Uterine smooth muscle cell (primary cell): ENCODE results near the gene CLPTM1. TPM values are rescaled to one million over a fixed set of nuclear protein-coding genes. Genes with fewer than 3 reads are reported as not detected.

Experiments used
- total RNA-seq: library from RNA; depleted of rRNA; stranded (reverse); fragments of >200 nt; gene quantifications from 2 replicates; pipeline ENCODE4 v1.2.3, GENCODE V29; 2014

The CLPTM1 gene, protein sequence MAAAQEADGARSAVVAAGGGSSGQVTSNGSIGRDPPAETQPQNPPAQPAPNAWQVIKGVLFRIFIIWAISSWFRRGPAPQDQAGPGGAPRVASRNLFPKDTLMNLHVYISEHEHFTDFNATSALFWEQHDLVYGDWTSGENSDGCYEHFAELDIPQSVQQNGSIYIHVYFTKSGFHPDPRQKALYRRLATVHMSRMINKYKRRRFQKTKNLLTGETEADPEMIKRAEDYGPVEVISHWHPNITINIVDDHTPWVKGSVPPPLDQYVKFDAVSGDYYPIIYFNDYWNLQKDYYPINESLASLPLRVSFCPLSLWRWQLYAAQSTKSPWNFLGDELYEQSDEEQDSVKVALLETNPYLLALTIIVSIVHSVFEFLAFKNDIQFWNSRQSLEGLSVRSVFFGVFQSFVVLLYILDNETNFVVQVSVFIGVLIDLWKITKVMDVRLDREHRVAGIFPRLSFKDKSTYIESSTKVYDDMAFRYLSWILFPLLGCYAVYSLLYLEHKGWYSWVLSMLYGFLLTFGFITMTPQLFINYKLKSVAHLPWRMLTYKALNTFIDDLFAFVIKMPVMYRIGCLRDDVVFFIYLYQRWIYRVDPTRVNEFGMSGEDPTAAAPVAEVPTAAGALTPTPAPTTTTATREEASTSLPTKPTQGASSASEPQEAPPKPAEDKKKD
- total RNA-seq: 26.7 and 33.1 TPM in 2 replicates

DNA sequence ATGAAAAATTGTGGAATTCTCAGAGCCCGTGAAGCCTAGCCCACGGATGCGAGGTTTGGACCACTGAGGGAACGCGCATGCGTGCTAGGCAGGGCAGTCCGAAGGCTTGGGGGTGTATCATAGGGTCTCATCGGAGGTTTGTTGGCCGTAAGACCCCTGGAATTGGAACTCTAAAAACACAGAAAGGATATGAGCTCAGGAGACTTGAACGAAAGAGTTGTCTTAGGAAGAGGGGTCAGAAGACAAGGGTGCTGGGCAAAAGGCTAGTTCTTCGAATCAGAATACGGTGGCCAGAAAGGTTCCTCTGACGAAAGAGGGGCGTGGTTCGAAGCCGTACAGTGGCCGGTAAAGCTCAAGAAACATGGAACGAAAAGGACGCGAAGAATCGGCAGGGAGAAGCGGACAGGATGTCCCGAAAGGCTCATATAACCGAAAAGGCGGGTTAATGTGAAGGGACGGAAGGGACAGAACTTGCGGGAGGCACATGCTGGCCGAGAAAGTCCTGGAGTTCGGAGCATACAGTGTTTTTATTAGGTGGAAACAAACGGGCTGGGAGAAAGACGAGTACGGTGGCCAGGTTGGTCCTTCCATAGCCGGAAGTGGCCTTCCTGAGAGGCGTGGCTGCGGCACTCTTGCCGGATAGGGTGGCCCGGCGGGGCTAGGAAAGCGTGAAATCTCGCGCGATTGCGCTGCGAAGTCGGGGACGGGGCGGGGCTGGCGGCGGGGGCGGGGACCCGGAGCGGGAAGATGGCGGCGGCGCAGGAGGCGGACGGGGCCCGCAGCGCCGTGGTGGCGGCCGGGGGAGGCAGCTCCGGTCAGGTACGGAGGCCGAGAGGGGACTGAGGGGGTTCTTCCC is at the start of gene CLPTM1:
TSS of gene CLPTM1 (plus strand) at position 732 of the 856 bp plus-strand sequence. CDS start at position 748, 16 bp downstream.

DNA sequence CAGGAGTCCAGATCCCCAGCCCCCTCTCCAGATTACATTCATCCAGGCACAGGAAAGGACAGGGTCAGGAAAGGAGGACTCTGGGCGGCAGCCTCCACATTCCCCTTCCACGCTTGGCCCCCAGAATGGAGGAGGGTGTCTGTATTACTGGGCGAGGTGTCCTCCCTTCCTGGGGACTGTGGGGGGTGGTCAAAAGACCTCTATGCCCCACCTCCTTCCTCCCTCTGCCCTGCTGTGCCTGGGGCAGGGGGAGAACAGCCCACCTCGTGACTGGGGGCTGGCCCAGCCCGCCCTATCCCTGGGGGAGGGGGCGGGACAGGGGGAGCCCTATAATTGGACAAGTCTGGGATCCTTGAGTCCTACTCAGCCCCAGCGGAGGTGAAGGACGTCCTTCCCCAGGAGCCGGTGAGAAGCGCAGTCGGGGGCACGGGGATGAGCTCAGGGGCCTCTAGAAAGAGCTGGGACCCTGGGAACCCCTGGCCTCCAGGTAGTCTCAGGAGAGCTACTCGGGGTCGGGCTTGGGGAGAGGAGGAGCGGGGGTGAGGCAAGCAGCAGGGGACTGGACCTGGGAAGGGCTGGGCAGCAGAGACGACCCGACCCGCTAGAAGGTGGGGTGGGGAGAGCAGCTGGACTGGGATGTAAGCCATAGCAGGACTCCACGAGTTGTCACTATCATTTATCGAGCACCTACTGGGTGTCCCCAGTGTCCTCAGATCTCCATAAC is 49.6 kb upstream of the CLPTM1 start, which contains the start of gene APOE:
TSS of gene APOE (plus strand) at position 360 of the 724 bp plus-strand sequence. CDS start 829 bp downstream, outside the sequence.

DNA sequence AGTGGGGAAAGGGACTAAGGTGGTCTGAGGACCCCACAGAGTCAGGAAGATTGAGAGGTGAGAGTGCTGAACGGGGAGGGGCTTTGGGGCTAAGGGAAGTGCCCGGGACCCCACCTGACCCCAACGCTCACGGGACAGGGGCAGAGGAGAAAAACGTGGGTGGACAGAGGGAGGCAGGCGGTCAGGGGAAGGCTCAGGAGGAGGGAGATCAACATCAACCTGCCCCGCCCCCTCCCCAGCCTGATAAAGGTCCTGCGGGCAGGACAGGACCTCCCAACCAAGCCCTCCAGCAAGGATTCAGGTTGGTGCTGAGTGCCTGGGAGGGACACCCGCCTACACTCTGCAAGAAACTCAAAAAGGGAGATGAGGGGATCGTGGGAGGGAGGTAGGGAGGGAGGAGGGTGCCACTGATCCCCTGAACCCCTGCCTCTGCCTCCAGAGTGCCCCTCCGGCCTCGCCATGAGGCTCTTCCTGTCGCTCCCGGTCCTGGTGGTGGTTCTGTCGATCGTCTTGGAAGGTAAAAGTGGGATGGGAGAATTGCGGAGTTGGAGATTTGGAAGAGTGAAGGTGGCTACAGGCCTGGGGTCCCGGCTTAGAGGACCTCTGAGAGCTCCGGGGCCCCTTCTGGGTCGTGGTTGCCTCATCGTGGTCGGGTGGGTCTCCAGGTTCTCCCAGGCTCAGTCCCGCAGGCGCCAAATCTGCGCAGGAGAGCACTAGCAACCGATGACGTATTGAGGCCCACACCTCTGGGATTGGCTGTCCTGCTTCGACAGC is 40.6 kb upstream of the CLPTM1 start, which contains the start of gene APOC1:
TSS of gene APOC1 (plus strand) at position 176 of the 774 bp plus-strand sequence. CDS start at position 460, 284 bp downstream.

DNA sequence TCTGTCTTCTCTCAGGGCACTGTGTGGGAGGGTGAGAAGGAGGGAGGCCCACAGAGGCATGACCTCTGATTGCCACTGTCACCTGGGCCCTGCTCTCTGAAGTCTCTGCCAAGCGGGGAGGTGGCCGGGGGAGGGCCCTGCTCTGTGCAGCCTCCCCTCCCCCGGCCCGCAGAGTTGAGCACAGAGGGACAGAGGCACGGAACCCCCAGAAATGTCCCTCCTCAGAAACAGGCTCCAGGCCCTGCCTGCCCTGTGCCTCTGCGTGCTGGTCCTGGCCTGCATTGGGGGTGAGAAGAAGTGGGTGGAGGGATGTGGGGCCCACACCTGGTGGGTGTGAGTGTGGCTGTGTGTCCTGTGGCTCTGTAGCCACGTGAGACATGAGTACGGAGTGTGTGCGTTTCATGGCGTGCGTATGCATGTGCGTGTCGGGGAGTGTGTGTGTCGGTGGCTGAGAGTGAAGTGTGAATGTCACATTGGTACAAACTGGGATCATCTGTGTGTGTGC is 13.1 kb upstream of the CLPTM1 start, which contains the start of gene APOC4:
TSS of gene APOC4 (plus strand) at position 171 of the 505 bp plus-strand sequence. CDS start at position 212, 41 bp downstream.

DNA sequence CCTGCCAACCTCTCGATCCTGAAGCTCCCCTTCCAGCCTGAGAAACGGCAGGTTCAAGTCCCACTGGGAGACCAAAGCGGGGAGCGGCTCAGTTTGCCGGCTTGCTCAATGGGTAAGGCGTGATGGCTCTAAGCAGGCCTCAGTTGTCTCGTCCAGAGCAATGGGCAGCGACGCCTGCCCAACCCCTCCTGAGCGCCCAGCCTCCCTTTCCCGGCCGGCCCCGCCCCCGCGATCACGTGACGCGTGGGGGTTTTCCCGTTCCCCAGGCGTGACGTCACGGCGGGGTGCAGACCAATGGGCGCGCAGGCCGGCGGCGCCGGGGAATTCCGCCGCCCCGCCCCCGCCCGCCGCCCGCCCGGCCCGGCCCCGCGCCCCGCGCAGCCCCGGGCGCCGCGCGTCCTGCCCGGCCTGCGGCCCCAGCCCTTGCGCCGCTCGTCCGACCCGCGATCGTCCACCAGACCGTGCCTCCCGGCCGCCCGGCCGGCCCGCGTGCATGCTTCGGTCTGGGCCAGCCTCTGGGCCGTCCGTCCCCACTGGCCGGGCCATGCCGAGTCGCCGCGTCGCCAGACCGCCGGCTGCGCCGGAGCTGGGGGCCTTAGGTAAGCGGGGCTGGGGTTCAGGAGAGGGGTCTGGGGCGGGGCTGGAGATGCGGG is 46.0 kb downstream of the CLPTM1 start, which contains the start of gene RELB:
TSS of gene RELB (plus strand) at position 378 of the 653 bp plus-strand sequence. CDS start at position 494, 116 bp downstream.

GRCh38 chr19:45038931-45039893 is 84.0 kb downstream of the CLPTM1 start, which contains the start of gene CLASRP:
TSS of gene CLASRP (plus strand) at chr19:45039045. CDS start at chr19:45040213, 1,168 bp downstream.

Other genes starting within 250 kb of the CLPTM1 start
- 3.5 and 4.0 TPM in 2 replicates for gene BCL3, start 206.7 kb upstream of the CLPTM1 start, total RNA-seq
- not detected in 2 replicates for gene CBLC, start 177.5 kb upstream of the CLPTM1 start, total RNA-seq
- gene BCAM, start 146.3 kb upstream of the CLPTM1 start, total RNA-seq: 6.6 and 14.1 TPM in 2 replicates
- 68.9 and 75.4 TPM in 2 replicates for gene NECTIN2, start 109.1 kb upstream of the CLPTM1 start, total RNA-seq
- gene TOMM40, start 64.1 kb upstream of the CLPTM1 start, total RNA-seq: 41.0 and 87.5 TPM in 2 replicates
- 1.4 and 9.6 TPM in 2 replicates for gene APOE, start 49.6 kb upstream of the CLPTM1 start, total RNA-seq
- gene APOC1, start 40.8 kb upstream of the CLPTM1 start, total RNA-seq: 1.4 TPM in 1 of 2 replicates, not detected in the other
- gene APOC4, start 13.1 kb upstream of the CLPTM1 start, total RNA-seq: not detected in 2 replicates
- not detected in 2 replicates for gene APOC2, start 9.3 kb upstream of the CLPTM1 start, total RNA-seq
- 7.6 and 10.2 TPM in 2 replicates for gene RELB, start 46.1 kb downstream of the CLPTM1 start, total RNA-seq
- 17.0 and 31.2 TPM in 2 replicates for gene CLASRP, start 83.7 kb downstream of the CLPTM1 start, total RNA-seq
- gene ZNF296, start 121.1 kb downstream of the CLPTM1 start, total RNA-seq: 0.22 TPM in 1 of 2 replicates, not detected in the other
- gene GEMIN7, start 123.9 kb downstream of the CLPTM1 start, total RNA-seq: 16.2 and 25.8 TPM in 2 replicates
- gene PPP1R37, start 137.8 kb downstream of the CLPTM1 start, total RNA-seq: 44.5 and 50.0 TPM in 2 replicates
- 0.12 and 0.44 TPM in 2 replicates for gene NKPD1, start 205.6 kb downstream of the CLPTM1 start, total RNA-seq
- gene TRAPPC6A, start 222.9 kb downstream of the CLPTM1 start, total RNA-seq: 2.0 and 11.1 TPM in 2 replicates
- 3.9 and 7.5 TPM in 2 replicates for gene BLOC1S3, start 223.4 kb downstream of the CLPTM1 start, total RNA-seq